Measurements from ENCODE around the gene CLN5.

- TF ChIP-seq POLR2A (IDR thresholded peaks at IDR 0.05) = no peak
- no peak for TF ChIP-seq CTCF (IDR thresholded peaks at IDR 0.05)
- no peak for TF ChIP-seq POLR2AphosphoS5 (IDR thresholded peaks at IDR 0.05; ENCODE audit: insufficient read depth in 1 of 2, low read depth in 1 of 2)
These were observed 41.9 kb downstream of the CLN5 start for GRCh38 chr13:77033717-77034302.

Measured in vagina (tissue), 2 donors.